Stimulated activated CD8-positive, alpha-beta memory T cell treated with anti-CD3 and anti-CD28 coated beads, Interleukin-7, amount 100 ng/mL, for 24 hours (primary cell): ENCODE measurements around the gene FAM83G.

Source experiments
- DNase-seq: peaks from one replicate; pipeline ENCODE4 v3.0.0-alpha.2; 2020; ENCODE audit warnings: low read depth

FAM83G gene

DNA sequence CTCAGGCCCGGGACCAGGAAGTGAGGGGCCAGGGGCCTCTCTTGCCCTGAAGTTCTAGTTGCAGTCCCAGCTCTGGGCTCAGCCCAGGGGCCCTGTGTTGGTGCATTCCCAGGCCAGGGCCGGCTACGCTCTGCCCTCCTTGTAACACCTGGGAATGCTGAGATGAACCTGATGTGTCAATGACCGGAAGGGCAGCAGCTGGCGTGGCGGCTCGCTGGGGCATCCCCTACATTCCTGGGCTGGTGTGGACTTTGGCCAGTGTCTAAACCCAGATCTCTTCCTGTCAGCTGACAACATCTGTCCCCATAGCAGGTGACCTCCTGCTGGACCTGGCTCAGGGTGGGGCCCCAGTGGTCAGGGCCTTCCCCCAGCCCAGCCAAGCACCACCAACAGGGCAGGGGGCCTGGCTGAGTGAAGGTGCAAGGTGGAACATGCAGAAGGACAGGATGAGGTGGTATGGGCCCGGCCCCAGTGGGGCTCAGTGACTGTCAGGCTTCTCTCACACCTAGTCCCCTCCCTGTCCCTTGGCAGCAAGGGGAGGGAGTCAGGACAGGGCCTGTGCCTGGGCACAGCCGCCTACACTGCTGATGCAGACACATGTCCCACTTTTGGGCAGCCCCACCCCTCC is 15.9 kb downstream of the FAM83G start:
- no peak for DNase-seq

- no peak for DNase-seq
Measured at GRCh38 chr17:18987862-18988545, 16.6 kb downstream of the FAM83G start.

GRCh38 chr17:18987230-18987610 is 17.3 kb downstream of the FAM83G start:
- no peak for DNase-seq

DNA sequence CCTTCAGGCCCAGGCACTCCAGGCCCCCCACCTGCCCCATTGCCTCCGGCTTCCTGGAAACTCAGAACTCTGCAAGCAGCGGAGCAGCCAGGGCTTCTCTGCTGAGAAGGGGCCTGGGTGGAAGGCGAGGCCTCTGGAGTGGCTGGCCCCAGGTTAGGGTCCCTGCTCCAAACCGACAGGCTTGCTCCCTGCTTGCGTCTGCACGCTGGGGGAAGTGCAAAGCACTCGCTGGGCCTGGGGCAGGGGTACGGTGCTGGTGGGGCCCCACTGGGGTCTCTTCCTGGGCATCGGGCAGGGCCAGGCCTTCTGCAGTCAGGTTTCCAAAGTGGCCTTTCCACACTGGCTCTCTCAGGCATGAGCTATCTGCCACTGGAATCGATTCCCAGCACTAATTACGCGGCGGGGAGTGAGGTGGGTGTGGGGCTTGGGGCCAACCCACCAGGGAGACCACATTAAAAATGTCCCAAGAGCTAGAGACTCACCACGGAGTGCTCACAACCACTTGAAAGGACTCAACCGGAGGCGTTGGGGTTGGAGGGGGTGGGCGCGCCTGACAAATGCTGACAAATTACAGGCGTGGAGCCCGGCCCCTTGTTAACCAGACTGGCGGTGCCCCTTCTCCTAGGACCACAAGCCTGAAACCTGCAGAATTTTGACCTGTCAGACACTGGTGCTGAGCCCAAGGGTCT is 17.9 kb downstream of the FAM83G start:
- DNase-seq, result no peak

- DNase-seq, result no peak
Measured at GRCh38 chr17:18985475-18985874, 19.1 kb downstream of the FAM83G start.

DNA sequence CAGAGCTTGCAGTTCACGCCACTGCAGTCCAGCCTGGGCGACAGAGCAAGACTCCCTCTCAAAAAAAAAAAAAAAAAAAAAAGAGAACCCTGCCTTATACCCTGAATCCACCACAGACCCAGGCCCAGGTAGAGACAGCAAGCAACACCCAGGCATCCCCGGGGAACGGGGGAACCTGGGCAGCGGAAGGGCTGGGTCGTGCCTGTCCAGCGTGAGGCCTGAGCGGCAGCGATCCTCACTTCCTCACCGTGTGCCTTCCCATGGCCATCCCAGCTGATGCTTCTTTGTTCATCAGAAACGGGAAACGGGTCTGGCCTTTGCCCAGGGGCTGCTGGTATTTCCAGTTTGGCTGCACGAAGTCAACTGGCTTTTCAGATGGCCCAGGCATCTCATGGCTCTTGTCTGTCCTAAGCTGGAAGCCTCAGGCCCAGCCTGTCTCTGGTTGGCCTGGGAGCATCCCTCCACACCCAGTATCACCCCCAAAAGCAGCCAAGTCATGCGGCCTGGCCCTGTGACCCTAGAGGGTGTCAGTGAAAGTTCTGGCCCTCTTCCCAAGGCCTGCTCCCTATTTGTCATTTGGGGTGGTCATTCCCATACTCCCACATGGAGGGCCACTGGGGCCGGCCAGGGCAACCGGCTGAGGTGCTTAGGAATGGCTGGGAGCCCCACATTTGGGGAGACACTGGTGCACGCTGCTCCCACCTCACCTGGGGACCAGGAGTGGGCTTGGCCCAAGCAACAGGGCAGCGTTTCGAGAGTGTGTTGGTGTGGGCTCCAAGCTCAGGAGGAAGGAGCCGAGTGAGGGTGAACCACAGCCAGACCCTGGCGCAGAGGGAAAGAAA is 20.1 kb downstream of the FAM83G start:
- DNase-seq, result no peak

DNA sequence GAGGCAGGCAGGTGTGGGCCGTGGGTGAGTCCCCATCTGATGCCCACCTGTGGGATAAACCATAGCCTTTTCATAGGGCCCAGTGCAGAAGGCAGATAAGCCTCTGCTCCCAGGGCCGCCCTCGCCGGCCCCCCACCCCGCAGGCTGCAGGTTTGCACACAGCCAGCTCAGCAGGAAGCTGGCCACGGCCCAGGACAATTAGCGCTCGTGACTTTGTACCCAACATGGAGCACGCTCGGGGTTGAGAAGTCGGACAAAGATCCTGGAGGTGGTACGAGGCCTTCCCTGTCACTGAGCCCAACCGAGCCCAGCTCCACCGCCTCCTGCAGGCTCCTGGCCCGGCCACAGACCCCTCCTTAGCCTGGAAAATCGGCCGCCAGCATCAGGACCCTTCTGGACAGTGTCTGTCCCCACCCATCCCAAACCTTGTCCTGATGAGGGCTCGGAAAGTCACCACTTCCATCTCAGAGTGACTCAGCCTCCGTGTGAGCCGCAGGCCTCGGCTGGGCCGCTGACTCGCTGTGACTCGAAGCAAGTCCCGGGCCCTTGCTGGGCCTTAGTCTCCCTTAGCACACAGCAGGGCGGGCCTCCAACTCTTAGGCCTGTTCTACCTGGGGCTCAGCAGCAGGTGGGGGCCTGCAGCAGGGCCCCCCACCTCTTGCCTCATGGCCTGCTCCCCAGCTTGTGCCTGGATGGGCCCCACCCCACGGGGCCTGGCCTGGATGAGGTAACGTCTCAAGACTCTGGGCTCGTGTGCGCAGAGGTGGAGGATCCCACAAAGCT is 22.7 kb downstream of the FAM83G start:
- DNase-seq, result no peak

DNA sequence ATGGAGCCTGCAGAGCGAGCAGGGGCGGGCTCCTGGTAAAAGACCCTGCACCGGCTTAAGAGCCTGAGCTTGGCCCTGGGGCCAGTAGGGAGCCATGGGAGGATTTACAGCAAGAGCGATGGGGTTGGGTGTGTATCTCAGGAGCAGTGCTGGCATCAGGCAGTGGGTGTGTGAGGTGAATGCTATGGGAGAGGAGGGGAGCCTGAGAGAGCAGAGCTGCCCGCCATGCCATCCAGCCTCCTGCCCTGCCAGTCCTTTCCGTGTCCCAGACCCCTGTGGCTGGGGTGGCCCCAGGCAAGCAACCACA is 23.3 kb downstream of the FAM83G start:
- DNase-seq, result no peak

GRCh38 chr17:18980682-18981334 is 23.8 kb downstream of the FAM83G start:
- DNase-seq, result no peak

GRCh38 chr17:18978655-18979054 is 25.9 kb downstream of the FAM83G start:
- no peak for DNase-seq

DNA sequence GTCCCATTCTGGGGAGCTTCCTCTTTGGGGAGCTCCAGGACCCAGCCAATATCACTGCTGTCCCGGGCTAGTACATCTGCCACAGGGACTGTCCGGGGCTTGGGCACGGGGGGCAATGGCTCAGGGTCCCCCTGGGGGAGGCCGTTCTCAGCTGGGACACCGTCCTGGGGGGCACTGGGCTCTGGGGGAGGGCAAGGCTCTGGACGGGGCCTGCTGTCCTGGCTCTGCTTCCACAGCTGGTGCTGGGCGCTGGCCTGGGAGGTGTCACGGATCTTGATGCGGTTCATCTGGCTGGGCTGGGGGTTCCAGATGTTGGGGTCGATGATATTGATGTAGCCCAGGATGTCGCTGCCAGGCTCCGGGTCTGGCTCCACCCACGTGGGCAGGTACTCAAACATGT is 26.5 kb downstream of the FAM83G start:
- no peak for DNase-seq

GRCh38 chr17:18977646-18978045 is 26.9 kb downstream of the FAM83G start:
- DNase-seq, result no peak

DNA sequence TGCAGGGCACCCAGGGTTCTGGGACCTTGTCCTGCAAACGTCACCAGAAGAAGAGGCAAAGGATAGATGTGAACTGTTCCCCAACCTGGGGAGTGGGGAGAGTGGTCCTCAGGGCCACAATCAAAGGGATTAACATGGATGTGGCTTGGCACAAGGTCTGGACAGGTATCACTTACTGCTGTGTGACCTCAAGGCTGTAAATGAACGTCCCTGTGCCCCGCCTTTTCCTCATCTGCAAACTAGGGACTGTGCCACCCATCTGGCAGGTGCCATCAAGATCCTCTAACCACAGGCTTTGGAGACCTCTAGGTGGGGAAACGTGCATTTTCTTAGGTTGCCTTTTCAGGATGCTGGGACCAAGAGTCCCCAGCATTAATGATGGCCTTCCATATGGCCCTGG is 27.5 kb downstream of the FAM83G start:
- DNase-seq, result no peak

DNA sequence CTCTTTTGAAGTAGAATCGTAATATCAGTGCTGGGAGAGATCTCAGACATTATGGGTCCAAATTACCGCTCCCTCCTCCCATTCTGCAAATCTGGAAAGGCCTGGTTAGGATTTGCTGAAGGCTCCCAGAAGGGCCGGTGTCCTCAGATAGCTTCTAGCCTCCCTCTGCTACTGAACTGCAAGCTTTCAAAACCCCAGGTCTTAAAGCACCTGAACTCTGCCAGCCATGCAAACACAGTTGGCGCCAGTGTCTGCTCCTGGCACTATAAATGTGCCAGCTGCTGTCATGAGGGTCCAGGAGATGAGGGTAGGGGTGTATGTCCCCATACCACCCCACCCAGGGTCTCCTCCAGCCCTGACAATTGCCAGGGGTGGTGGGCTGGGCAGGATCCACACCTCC is 28.4 kb downstream of the FAM83G start:
- no peak for DNase-seq

GRCh38 chr17:18975597-18975996 is 29.0 kb downstream of the FAM83G start:
- no peak for DNase-seq

DNA sequence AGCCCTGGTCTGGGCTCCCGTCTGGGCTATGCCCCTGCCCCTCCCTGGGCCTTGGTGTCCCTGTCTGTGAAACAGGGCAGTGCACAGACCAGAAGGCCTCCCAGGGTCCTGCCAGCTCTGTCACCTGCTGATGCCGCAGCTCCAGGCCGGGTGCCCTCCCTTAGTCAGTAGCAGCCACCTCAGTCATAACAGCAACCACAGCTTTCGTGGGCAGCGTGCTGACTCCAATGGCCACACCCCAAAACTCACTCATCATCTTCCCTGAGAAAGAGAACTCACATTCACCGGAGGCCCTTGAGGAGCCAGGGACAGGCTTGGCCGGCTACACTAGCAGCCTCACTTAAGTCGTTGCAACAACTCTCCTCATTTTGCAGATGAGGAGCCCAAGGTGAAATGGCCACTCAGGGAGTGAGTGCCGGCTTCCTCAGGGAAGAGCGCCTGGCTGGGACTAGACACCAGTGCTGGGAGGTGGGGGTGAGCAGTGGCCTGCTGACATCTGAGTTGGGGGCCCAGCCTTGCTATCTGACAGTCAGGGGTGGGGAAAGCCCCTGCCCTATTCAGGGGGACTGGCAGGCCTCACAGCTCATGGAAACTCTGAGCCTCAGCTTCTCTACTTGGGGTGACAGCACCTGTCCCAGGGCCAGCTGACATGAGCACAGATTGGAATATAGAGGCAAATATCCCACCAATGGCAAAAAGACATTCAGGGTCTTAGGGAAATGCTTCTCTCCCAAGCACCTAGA is 30.0 kb downstream of the FAM83G start:
- no peak for DNase-seq

DNA sequence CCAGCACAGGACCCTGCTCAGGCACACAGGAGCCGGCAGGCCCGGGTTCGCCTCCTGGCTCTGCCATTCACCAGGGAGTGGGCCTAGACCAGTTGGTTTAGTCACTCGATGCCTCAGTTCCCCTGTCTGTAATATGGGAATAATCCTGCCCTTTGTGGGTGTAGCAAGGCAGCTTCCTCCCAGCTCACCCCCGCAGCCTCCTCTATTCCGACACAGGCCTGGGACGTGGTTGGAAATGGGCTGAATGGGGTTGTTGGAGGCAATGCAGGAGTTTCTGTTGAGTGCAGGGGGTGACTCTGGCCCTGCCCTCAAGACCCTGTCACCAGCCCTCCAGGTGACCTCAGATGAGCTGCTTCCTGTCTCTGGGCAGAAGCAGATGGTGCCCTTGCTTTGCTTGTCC is 32.8 kb downstream of the FAM83G start:
- DNase-seq, result no peak

GRCh38 chr17:18970582-18971480 is 33.7 kb downstream of the FAM83G start:
- DNase-seq, result no peak
